GM21381 (cell line): ENCODE data around the gene ACER2.
"Not testable (repeated sequence)": the region's sequence is repeated elsewhere in the genome, so short reads cannot be mapped to it uniquely, and the experiment has no call there.

ENCODE experiments used
- ATAC-seq: cut with Tn5 transposase; IDR thresholded peaks from one replicate; pipeline ENCODE4 v1.9.1; 2021; ENCODE audit warnings: mild to moderate bottlenecking, moderate library complexity; ENCODE audit not compliant: unreplicated experiment

ACER2 gene

DNA sequence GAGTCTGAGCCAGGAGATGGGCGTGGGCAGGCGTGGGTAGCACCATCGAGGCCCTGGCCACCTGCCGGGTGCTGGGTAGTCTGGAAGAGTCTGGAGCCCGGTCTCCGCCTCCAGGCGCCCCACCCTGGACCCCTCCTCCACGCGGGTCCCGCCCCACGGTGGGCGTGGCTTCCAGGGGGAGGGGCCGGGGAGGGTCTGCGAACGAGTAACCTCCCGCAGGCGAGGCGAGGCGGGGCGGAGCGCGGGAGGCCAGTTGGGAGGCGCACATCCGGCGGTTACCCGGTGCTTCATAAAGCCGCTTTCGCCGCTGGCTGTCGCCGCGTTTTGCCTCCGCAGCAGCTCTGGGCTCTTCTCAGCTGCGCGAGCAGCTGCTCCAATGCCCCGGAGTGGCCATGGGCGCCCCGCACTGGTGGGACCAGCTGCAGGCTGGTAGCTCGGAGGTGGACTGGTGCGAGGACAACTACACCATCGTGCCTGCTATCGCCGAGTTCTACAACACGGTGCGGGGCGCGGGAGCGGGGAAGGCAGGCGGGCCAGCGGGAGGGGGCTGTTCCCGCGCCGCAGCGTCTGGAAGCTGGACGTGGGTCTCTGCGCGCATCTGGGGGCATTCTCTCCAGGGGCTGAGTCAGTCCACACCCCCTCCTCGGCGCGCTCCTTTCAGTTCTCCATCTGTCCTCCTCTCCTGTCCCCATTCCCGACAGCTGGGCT is at the start of gene ACER2:
ACER2 (plus strand) TSS at position 317 of the 708 bp plus-strand sequence; CDS start at position 393, 76 bp downstream.
- ATAC-seq: peak; percentile 92

GRCh38 chr9:19369107-19369506 is 39.7 kb upstream of the ACER2 start:
- ATAC-seq: no peak

GRCh38 chr9:19371942-19372341 is 36.9 kb upstream of the ACER2 start:
- no peak for ATAC-seq

GRCh38 chr9:19372567-19372966 is 36.2 kb upstream of the ACER2 start:
- no peak for ATAC-seq

GRCh38 chr9:19373527-19373926 is 35.3 kb upstream of the ACER2 start:
- ATAC-seq: no peak

- ATAC-seq: no peak
These were observed 33.3 kb upstream of the ACER2 start for GRCh38 chr9:19375538-19375937.

- ATAC-seq: no peak
These were observed 31.9 kb upstream of the ACER2 start for GRCh38 chr9:19376931-19377330.

- no peak for ATAC-seq
These were observed 30.6 kb upstream of the ACER2 start for GRCh38 chr9:19378164-19378563.

DNA sequence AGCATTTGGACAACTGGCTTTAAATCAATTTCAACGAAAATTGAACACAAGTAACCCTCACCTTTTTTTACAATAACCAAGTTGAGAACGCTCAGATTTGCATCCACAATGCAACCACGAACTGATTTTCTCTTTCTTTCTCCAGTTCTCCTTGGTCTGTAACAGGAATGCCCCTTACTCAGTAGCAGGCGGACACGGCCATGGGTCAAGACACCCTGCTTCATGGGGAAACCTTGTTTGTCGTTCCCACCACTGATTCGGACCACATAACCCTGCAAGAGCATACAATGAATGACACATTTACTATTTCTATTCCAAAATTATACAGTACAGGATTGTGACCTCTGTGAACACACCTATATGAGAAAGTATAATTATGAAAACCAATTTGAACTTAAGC is 30.2 kb upstream of the ACER2 start:
- no peak for ATAC-seq

DNA sequence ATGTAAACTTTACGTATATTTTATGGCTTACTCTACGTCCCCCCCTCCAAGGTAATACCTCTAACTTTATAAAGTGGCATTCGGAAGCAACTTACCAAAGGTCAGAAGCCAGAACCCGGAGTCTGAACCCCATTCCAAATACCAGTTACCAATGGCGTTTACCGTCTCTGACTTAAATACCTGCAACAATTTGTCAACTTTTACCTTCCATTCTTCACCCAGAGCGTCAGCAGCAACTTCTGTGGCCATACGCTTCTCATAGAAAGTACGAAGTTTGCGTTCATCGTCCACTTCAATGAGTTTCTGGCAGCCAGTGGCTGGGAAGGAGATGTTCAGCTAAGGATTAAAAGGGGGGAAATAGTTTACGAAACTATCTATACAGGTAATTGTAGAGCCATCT is 29.5 kb upstream of the ACER2 start:
- no peak for ATAC-seq

GRCh38 chr9:19379697-19380046 is 29.1 kb upstream of the ACER2 start:
- ATAC-seq: peak; percentile 39

DNA sequence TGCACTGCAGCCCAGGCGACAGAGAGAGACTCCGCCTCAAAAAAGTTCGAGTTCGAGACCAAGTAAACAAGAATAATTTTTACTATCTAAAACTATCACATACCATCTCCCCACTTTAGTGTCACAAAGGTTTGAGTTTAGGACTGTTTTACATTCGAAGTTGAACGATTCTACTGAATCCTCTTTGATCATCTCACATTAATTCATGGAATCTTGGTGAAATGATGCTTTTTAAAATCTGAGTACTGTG is 28.1 kb upstream of the ACER2 start:
- ATAC-seq: no peak

- ATAC-seq: no peak
These were observed 27.2 kb upstream of the ACER2 start for GRCh38 chr9:19381656-19382055.

DNA sequence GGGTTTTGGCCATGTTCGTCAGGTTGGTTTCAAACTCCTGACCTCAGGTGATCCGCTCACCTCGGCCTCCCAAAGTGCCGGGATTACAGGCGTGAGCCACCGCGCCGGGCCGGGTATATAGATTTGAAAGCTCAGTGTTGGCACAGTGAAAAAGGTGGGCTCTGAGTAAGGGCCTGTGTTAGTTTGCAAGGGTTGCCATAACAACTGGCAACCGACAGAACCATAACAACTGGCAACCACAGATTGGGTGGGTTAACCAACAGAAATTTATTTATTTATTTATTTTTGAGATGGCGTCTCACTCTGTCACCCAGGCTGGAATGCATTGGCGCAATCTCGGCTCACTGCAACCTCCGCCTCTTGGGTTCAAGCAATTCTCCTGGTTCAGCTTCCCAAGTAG is 23.6 kb upstream of the ACER2 start:
- ATAC-seq: not testable (repeated sequence)

DNA sequence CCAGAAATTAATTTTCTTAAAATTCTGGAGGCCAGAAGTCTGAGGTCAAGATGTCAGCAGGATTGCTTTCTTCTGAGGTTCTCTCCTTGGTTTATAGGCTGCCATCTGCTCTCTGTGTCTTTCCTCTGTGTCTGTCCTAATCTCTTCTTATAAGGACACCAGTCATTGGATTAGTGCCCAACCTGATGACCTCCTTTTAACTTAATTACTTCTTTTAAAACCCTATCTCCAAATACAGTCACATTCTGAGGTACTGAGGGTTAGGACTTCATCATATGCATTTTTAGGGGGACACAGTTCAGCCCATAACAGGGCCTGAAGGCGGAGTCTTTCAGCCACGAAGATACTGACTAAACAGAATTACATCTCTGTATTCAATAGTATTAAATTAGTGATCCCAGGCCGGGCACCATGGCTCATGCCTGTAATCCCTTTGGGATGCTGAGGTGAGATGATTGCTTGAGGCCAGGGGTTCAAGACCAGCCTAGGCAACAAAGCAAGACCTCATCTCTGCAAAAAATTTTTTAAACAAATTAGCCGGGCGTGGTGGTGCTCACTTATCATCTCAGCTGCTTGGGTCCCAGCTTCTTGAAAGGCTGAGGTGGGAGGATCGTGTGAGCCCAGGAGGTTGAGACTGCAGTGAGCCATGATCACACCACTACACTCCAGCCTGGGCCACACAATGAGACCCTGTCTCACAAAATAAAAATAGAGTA is 22.9 kb upstream of the ACER2 start:
- ATAC-seq: no peak

- no peak for ATAC-seq
These were observed 22.2 kb upstream of the ACER2 start for GRCh38 chr9:19386502-19387044.

GRCh38 chr9:19387317-19387716 is 21.5 kb upstream of the ACER2 start:
- ATAC-seq: no peak

- ATAC-seq: not testable (repeated sequence)
These were observed 19.3 kb upstream of the ACER2 start for GRCh38 chr9:19389539-19389938.

- no peak for ATAC-seq
These were observed 11.0 kb upstream of the ACER2 start for GRCh38 chr9:19397845-19398244.

DNA sequence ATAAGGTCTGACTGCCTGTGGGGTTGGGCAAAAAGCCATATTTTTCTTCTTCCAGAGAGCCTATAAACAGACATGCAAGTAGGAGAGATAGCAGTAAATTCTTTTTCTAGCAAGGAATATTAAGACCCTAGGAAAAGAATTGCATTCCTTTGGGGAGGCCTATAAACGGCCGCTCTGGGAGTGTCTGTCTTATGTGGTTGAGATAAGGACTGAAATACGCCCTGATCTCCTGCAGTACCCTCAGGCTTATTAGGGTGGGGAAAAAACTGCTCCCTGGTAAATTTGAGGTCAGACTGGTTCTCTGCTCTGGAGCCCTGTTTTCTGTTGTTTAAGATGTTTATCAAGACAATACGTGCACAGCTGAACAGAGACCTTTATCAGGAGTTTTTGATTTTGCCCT is 5.6 kb upstream of the ACER2 start:
- not testable (repeated sequence) for ATAC-seq

GRCh38 chr9:19404283-19405075 is 4.3 kb upstream of the ACER2 start:
- no peak for ATAC-seq

DNA sequence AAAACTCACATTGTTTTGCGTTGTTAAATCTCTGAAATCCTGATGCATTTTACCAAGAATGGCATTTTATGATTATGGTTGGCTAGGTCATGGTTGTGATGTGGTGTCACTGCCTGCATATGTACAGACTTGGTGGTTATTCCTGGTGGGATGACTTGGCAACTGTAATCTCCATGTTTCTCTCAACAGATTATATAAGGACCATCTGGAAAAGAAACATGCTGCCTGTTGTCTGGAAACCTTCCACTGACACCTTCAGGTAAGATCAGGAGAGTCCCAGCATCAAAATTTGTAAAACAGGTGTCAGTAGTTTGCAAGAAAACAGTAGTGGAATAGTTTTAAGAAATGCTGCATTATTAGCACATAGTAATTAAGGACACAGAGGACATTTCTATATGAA is 3.0 kb upstream of the ACER2 start:
- ATAC-seq: no peak
